ENCODE data around the gene PCDHGB7.
"Not testable (repeated sequence)": the region's sequence is repeated elsewhere in the genome, so short reads cannot be mapped to it uniquely, and the experiment has no call there.

DNA sequence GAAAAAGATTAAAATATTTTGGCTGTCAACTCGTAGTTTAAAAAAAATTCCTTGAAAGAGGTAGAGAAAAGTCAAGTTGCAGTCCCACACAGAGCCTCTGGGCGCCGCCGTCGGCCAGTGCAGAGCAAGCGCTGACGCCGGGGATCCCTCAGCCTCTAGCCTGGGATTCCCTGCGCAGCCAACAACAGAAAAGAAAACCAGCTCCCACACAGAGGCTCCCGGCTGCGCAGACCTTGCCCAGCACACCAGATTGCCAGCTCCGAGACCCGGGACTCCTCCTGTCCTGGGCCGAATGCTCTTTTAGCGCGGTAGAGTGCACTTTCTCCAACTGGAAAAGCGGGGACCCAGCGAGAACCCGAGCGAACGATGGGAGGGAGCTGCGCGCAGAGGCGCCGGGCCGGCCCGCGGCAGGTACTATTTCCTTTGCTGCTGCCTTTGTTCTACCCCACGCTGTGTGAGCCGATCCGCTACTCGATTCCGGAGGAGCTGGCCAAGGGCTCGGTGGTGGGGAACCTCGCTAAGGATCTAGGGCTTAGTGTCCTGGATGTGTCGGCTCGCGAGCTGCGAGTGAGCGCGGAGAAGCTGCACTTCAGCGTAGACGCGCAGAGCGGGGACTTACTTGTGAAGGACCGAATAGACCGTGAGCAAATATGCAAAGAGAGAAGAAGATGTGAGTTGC is at the start of gene PCDHGB7:
- not testable (repeated sequence) for TF ChIP-seq EZH2, EZH2phosphoT487 (IDR thresholded peaks at IDR 0.05)

Measured in neural progenitor cell (in vitro differentiated cells).